Measurements from ENCODE around the gene ADISSP. TPM values are rescaled to one million over a fixed set of nuclear protein-coding genes. Genes with fewer than 3 reads are reported as not detected.

The ADISSP gene
- total and polyA plus RNA-seq, 4 donors = 15.6 to 53.9 (median 44.0) TPM

DNA sequence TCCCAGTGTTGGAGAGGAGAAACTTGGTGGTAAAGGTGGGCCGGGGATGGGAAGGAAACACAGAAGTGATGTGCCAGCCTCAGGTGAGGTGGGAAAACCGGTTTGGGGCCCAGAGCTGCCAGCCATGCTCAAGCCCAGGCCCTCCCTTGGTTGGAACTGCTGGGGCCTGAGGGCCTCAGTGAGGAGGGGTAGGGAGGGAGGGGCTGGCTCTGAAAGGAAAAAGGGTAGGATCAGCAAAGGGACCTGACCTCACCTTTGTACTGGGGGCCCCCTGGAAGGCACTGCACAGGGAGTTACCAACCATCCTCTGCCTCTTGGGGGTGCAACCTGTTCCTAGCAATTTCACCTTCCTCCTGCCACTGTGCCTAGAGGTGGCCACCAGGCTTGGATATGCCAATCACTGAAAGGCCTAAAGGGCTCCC, 15.5 kb upstream of the ADISSP start:
- H3K9me3 ChIP-seq (ENCODE audit: control insufficient read depth, insufficient read depth, low read length) = no peaks in the 10 kb centered on the region
- H3K4me1 ChIP-seq (ENCODE audit: control insufficient read depth, insufficient read depth, low read length) = peaks cover 58% of the 10 kb centered on the region
- peaks cover 11% of the 10 kb centered on the region for H3K27me3 ChIP-seq (ENCODE audit: control insufficient read depth, insufficient read depth, low read length)
- H3K4me3 ChIP-seq (ENCODE audit: low read depth, low read length) = no peak overlapping the region
- H3K36me3 ChIP-seq (ENCODE audit: control insufficient read depth, insufficient read depth, low read length) = peaks cover 26% of the 10 kb centered on the region
- DNase-seq (ENCODE audit: low read depth in 4 of 6, low spot score in 6 of 6) = no peak
- WGBS (ENCODE audit: insufficient coverage) = 38% methylated on average over 1 of the region's 2 CpGs
- H3K27ac ChIP-seq (ENCODE audit: low read depth, low read length) = no peak overlapping the region

DNA sequence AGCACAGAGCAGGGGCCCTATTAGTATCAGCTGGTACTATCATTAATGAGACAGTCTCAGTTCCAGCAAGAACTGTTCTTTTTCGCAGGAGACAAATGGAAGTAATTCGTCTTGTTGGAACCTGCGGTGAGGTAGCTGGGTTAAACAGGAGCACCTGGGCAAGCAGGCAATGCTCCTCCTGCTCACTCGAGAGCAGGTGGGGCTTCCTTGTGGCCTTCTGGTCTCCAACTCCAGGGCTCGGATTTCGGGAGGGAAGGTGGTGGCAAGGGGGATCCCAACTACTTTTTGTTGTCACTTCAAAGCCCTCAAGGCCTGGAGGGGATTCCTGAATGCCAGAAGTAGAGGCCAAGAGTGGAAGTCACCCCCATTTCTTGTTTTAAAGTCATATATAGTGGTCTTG, 15.0 kb upstream of the ADISSP start:
- peaks cover 26% of the 10 kb centered on the region for H3K36me3 ChIP-seq (ENCODE audit: control insufficient read depth, insufficient read depth, low read length)
- no peaks in the 10 kb centered on the region for H3K9me3 ChIP-seq (ENCODE audit: control insufficient read depth, insufficient read depth, low read length)
- WGBS (ENCODE audit: insufficient coverage) = 88% methylated on average over 5 of the region's 6 CpGs
- no peak for DNase-seq (ENCODE audit: low read depth in 4 of 6, low spot score in 6 of 6)
- H3K4me3 ChIP-seq (ENCODE audit: low read depth, low read length) = no peak overlapping the region
- no peak overlapping the region for H3K27ac ChIP-seq (ENCODE audit: low read depth, low read length)
- H3K27me3 ChIP-seq (ENCODE audit: control insufficient read depth, insufficient read depth, low read length) = peaks cover 15% of the 10 kb centered on the region
- H3K4me1 ChIP-seq (ENCODE audit: control insufficient read depth, insufficient read depth, low read length) = peaks cover 59% of the 10 kb centered on the region

DNA sequence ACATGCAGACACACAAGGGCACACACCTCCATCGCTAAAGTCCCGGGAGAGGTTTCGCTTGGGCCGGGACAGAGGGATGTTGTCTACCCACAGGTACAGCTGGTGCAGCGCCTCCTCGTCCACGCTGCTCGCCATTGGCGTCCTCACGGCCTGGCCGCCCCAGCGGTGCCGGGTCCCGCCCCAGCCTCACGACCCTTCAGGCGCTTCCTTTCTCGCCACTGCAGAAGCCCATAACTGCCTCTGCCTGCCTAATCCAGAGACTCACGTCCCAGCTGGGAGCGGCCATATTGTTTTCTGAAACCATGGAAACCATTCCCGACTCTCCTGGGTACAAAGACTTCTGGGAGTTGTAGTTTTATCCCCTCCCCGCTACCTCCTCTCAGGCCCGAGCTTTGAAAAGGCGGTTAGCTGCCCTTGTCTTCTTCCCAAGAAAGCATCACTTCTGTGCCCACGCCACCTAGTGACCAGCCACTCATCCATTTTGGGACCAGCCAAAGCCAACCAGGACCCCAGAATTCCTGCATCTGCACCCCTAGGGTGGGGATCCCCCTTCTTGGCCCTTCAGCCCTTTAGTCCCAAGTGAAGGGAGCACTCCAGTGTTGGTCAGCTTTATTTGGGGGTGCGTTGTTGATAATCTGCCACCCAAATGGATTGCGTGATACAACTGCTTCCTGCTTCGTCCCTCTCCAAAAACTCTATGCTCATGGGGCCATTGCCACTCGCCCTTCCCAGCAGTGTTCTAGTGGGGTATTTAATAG, 13.8 kb upstream of the ADISSP start, which contains the start of gene SPEF1:
TSS of gene SPEF1 (minus strand) at position 296 of the 758 bp plus-strand sequence. CDS start at position 135, 161 bp downstream.
- Histone ChIP-seq H3K27me3 (ENCODE audit: control insufficient read depth, insufficient read depth, low read length) (peaks cover 21% of the 10 kb centered on the region), H3K4me3 (ENCODE audit: low read depth, low read length) (peak within 1 kb of the TSS; percentile 52), H3K27ac (ENCODE audit: low read depth, low read length) (peak within 1 kb of the TSS; percentile 47), H3K9me3 (ENCODE audit: control insufficient read depth, insufficient read depth, low read length) (no peaks in the 10 kb centered on the region), H3K4me1 (ENCODE audit: control insufficient read depth, insufficient read depth, low read length) (peaks cover 63% of the 10 kb centered on the region), H3K36me3 (ENCODE audit: control insufficient read depth, insufficient read depth, low read length) (peaks cover 26% of the 10 kb centered on the region)
- peak; percentile 77 to 98 (median 90) for DNase-seq (ENCODE audit: low read depth in 4 of 6, low spot score in 6 of 6)
- 5% methylated on average over 22 of the region's 28 CpGs for WGBS (ENCODE audit: insufficient coverage)

DNA sequence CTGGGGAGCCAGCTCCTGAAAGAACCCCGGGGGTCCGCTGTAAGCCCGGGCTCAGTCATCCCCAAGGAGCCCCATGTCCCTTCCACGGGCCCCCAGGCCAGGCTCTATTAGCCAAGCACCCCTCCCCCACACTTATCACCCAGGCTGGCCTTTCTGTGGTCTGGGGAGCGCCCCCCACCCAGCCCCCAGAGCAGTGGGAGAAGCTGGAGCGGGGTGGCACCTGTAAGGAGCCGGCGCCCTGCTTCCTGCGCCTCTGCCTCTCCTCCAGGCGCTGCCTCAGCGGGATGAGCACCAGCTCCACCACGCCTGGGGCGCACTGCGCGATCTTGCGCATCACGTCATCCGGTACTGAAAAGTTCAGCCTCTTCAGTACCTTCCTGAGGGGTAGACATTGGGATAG, 11.4 kb upstream of the ADISSP start:
- Histone ChIP-seq H3K27me3 (ENCODE audit: control insufficient read depth, insufficient read depth, low read length) (peaks cover 21% of the 10 kb centered on the region), H3K4me1 (ENCODE audit: control insufficient read depth, insufficient read depth, low read length) (peaks cover 43% of the 10 kb centered on the region), H3K27ac (ENCODE audit: low read depth, low read length) (no peak overlapping the region), H3K36me3 (ENCODE audit: control insufficient read depth, insufficient read depth, low read length) (peaks cover 10% of the 10 kb centered on the region), H3K9me3 (ENCODE audit: control insufficient read depth, insufficient read depth, low read length) (no peaks in the 10 kb centered on the region), H3K4me3 (ENCODE audit: low read depth, low read length) (no peak overlapping the region)
- WGBS (ENCODE audit: insufficient coverage) = 29% methylated on average over 18 of the region's 18 CpGs
- DNase-seq (ENCODE audit: low read depth in 4 of 6, low spot score in 6 of 6) = no peak

DNA sequence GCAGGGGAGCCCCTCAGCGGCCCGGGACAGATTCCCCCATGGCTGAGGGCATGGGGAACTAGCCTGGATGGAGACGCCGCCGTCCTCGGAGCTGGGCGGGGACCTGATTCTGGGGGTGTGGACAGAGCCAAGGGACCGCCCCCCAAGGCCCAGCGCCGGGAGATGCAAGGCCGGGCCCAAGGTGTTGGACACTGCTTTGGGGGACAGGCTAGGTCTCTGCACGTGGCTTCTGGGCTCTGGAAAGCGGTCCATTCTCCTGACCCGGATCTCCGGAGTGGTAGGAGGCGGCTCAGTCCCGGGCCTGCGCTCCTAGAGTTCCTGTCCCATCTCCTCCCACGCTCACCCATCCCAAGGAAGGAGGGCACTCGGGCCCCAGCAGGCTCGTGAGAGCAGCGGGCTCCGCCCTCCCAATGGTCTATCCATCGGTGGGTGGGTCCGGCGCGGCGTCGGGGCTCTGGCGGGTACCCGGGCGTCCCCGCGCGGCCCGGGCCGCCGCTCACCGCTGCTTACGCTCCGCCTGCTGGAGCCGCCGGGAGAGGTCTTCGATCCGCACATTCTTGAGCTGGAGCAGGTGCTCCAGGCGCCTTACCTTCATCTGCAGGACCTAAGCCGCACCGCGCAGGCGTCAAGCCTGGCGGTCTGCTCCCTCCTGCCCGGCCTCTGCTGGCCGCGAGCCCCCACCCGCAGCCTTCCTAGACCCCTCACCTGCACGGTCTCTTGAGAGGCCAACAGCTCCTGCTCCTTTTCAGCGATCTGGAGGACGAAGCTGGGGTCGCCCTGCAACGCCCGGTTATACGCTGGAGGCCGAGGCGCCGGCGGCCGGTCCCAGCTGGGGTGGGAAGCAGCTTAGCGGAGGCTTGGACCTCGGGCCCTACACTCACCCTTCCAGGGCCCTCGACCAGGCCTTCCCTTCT, 10.4 kb upstream of the ADISSP start:
- H3K4me1 ChIP-seq (ENCODE audit: control insufficient read depth, insufficient read depth, low read length) = peaks cover 33% of the 10 kb centered on the region
- H3K9me3 ChIP-seq (ENCODE audit: control insufficient read depth, insufficient read depth, low read length) = no peaks in the 10 kb centered on the region
- 3% methylated on average over 70 of the region's 70 CpGs for WGBS (ENCODE audit: insufficient coverage)
- peaks cover 21% of the 10 kb centered on the region for H3K27me3 ChIP-seq (ENCODE audit: control insufficient read depth, insufficient read depth, low read length)
- peak overlapping the region; percentile 47 for H3K4me3 ChIP-seq (ENCODE audit: low read depth, low read length)
- peak in 1 of 6 donors; percentile 74 for DNase-seq (ENCODE audit: low read depth in 4 of 6, low spot score in 6 of 6)
- peaks cover 1% of the 10 kb centered on the region for H3K36me3 ChIP-seq (ENCODE audit: control insufficient read depth, insufficient read depth, low read length)
- no peak overlapping the region for H3K27ac ChIP-seq (ENCODE audit: low read depth, low read length)

DNA sequence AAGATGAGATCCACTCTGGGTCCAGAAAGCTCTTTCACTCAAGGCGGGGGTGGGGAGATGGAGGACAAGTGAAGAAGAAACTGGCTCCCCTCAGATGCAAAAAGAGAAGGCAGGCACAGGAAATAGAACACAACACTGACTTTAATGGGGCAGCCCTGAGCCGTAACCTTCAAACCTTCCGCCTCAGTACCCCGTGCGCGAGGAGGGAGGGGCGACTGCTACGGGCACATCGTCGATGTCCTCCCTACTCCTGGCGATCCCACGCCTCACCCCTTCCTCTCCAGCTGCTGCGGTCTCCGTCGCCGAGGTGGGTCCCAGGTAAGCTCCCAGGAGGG, 9.8 kb upstream of the ADISSP start:
- Histone ChIP-seq H3K4me3 (ENCODE audit: low read depth, low read length) (peak overlapping the region; percentile 47), H3K9me3 (ENCODE audit: control insufficient read depth, insufficient read depth, low read length) (no peaks in the 10 kb centered on the region), H3K27ac (ENCODE audit: low read depth, low read length) (no peak overlapping the region), H3K36me3 (ENCODE audit: control insufficient read depth, insufficient read depth, low read length) (no peaks in the 10 kb centered on the region), H3K27me3 (ENCODE audit: control insufficient read depth, insufficient read depth, low read length) (peaks cover 21% of the 10 kb centered on the region), H3K4me1 (ENCODE audit: control insufficient read depth, insufficient read depth, low read length) (peaks cover 31% of the 10 kb centered on the region)
- 4% methylated on average over 9 of the region's 16 CpGs for WGBS (ENCODE audit: insufficient coverage)
- no peak for DNase-seq (ENCODE audit: low read depth in 4 of 6, low spot score in 6 of 6)

DNA sequence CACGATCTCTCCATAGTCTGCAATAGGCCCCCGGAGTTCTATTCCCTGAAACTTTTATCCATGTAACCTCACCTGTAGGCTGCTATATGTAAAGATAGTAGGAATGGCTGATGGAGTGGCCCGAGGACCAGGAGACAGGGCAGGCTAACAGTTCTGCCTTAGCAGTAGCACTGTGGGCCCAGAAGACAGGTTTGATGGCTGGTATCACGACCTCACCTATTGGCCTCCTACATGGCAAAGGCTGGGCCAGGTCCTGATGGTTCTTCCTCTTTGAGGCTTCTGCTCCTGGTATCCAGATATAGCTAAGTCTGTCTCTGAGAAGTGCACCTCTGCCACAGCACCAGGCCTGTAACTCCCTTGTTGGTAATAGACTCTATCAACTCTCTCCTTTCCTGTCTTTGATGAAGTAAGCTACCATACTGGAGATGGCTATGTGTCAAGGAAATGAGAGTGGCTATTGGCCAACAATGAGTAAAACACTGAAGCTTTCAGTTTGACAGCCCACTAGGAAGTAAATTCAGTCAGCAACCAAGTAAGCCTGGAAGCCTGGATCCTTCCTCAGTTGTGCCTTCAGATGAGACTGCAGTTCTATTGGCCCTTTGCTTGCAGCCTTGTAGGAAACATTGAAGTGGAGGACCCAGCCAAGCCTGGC, 8.0 kb upstream of the ADISSP start:
- Histone ChIP-seq H3K27me3 (ENCODE audit: control insufficient read depth, insufficient read depth, low read length) (peaks cover 21% of the 10 kb centered on the region), H3K27ac (ENCODE audit: low read depth, low read length) (no peak overlapping the region), H3K36me3 (ENCODE audit: control insufficient read depth, insufficient read depth, low read length) (no peaks in the 10 kb centered on the region), H3K4me3 (ENCODE audit: low read depth, low read length) (no peak overlapping the region), H3K4me1 (ENCODE audit: control insufficient read depth, insufficient read depth, low read length) (peaks cover 22% of the 10 kb centered on the region), H3K9me3 (ENCODE audit: control insufficient read depth, insufficient read depth, low read length) (no peaks in the 10 kb centered on the region)
- 83% methylated on average over 2 of the region's 4 CpGs for WGBS (ENCODE audit: insufficient coverage)
- DNase-seq (ENCODE audit: low read depth in 4 of 6, low spot score in 6 of 6) = no peak

DNA sequence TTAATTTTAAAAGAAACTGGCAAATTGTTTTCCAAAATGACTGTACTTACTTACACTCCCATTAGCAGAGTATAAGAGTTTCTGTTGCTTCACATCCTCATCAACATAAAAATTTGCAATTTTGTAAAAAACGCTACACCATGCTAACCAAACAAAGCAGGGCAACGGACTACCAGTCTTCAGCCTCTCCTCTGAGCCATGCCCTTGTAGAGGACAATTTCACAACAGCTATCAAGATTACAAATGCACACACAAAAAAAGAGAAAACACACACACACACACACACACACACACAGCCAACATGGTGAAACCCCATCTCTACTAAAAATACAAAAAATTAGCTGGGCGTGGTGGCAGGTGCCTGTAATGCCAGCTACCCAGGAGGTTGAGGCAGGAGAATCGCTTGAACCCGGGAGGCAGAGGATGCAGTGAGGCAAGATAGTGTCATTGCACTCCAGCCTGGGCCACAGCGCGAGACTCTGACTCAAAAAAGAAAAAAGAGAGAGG, 4.1 kb upstream of the ADISSP start:
- Histone ChIP-seq H3K9me3 (ENCODE audit: control insufficient read depth, insufficient read depth, low read length) (no peaks in the 10 kb centered on the region), H3K27me3 (ENCODE audit: control insufficient read depth, insufficient read depth, low read length) (no peaks in the 10 kb centered on the region), H3K4me3 (ENCODE audit: low read depth, low read length) (no peak overlapping the region), H3K36me3 (ENCODE audit: control insufficient read depth, insufficient read depth, low read length) (no peaks in the 10 kb centered on the region), H3K4me1 (ENCODE audit: control insufficient read depth, insufficient read depth, low read length) (peaks cover 27% of the 10 kb centered on the region), H3K27ac (ENCODE audit: low read depth, low read length) (no peak overlapping the region)
- DNase-seq (ENCODE audit: low read depth in 4 of 6, low spot score in 6 of 6) = no peak
- 80% methylated on average over 4 of the region's 7 CpGs for WGBS (ENCODE audit: insufficient coverage)

DNA sequence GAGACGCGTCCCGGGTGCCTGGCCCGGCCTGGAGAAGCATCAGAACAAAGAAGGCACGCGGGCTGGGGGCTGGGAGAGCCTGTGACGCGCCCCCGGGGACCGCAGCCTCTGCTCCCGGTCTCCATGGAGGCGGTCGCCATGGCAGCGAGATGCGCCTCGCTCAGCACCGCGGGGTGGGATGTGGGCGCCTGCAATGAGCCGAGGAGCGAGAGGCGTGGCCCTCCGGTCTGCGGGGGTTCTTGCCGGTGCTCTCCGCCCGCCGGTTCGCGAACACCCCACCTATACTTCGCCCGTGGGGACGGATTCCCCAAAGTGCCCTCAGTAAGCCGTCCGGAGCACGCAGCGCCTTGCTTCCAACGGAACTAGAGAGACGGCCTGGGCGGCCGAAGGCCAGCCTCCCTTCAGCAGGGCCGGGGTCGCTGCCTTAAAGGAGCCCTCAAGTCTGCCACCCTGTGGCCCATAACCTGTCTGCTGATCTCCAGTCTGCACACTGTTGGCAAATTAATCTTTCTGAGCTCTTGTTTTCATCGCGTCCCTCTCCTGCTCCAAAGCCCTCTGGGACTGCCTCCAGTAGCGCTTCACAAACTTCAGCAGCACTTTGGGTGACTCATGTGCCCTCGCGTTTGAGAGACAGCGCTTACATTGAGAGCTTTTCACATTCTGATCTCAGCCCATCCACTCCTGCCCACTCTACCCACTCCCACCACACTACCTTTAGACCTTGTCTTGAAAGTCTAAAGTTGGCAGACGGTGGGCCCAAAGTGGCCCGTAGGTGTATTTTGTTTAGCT, 983 bp upstream of the ADISSP start:
- H3K27me3 ChIP-seq (ENCODE audit: control insufficient read depth, insufficient read depth, low read length) = no peaks in the 10 kb centered on the region
- H3K9me3 ChIP-seq (ENCODE audit: control insufficient read depth, insufficient read depth, low read length) = no peaks in the 10 kb centered on the region
- WGBS (ENCODE audit: insufficient coverage) = under 1% methylated on average over 49 of the region's 51 CpGs
- DNase-seq (ENCODE audit: low read depth in 4 of 6, low spot score in 6 of 6) = peak; percentile 72 to 95 (median 80)
- H3K27ac ChIP-seq (ENCODE audit: low read depth, low read length) = peak overlapping the region; percentile 92
- H3K4me1 ChIP-seq (ENCODE audit: control insufficient read depth, insufficient read depth, low read length) = peaks cover 54% of the 10 kb centered on the region
- peak overlapping the region; percentile 63 for H3K4me3 ChIP-seq (ENCODE audit: low read depth, low read length)
- H3K36me3 ChIP-seq (ENCODE audit: control insufficient read depth, insufficient read depth, low read length) = peaks cover 9% of the 10 kb centered on the region

All from spinal cord (tissue), 10 donors.